Ishikawa (cell line): Measurements from ENCODE around the gene PTPN1.

Source experiments
- CEBPB ChIP-seq: IDR thresholded peaks from 2 replicates; pipeline ENCODE4 v1.6.1; 2012
- CREB1 ChIP-seq: IDR thresholded peaks from 2 replicates; pipeline ENCODE4 v1.6.1; 2012; ENCODE audit warnings: low read depth
- EGR1 ChIP-seq: IDR thresholded peaks from 2 replicates; pipeline ENCODE4 v1.6.1; 2012
- EP300 ChIP-seq: IDR thresholded peaks from 2 replicates; pipeline ENCODE4 v1.6.1; 2012; ENCODE audit warnings: borderline replicate concordance
- FOXM1 ChIP-seq: IDR thresholded peaks from 2 replicates; pipeline ENCODE4 v1.6.1; 2012; ENCODE audit warnings: low read depth, borderline replicate concordance
- NFIC ChIP-seq: IDR thresholded peaks from 2 replicates; pipeline ENCODE4 v1.6.1; 2012
- RAD21 ChIP-seq: IDR thresholded peaks from 2 replicates; pipeline ENCODE4 v1.6.1; 2012; ENCODE audit warnings: low read depth
- REST ChIP-seq: IDR thresholded peaks from 2 replicates; pipeline ENCODE4 v1.6.1; 2012; ENCODE audit warnings: low read depth, mild to moderate bottlenecking
- TAF1 ChIP-seq: IDR thresholded peaks from 2 replicates; pipeline ENCODE4 v1.6.1; 2012; ENCODE audit warnings: low read depth, mild to moderate bottlenecking
- TCF12 ChIP-seq: IDR thresholded peaks from 2 replicates; pipeline ENCODE4 v1.6.1; 2012; ENCODE audit warnings: low read depth
- TEAD4 ChIP-seq: IDR thresholded peaks from 2 replicates; pipeline ENCODE4 v1.6.1; 2012
- YY1 ChIP-seq: IDR thresholded peaks from 2 replicates; pipeline ENCODE4 v1.6.1; 2012; ENCODE audit warnings: low read depth
- ZBTB7A ChIP-seq: IDR thresholded peaks from 2 replicates; pipeline ENCODE4 v1.6.1; 2012; ENCODE audit warnings: low read depth
- TF ChIP-seq, protein P1 (sequence below): IDR thresholded peaks from 2 replicates; pipeline ENCODE4 v1.6.1; 2012
- TF ChIP-seq, protein P2 (sequence below): IDR thresholded peaks from 2 replicates; pipeline ENCODE4 v1.6.1; 2012

PTPN1 gene

DNA sequence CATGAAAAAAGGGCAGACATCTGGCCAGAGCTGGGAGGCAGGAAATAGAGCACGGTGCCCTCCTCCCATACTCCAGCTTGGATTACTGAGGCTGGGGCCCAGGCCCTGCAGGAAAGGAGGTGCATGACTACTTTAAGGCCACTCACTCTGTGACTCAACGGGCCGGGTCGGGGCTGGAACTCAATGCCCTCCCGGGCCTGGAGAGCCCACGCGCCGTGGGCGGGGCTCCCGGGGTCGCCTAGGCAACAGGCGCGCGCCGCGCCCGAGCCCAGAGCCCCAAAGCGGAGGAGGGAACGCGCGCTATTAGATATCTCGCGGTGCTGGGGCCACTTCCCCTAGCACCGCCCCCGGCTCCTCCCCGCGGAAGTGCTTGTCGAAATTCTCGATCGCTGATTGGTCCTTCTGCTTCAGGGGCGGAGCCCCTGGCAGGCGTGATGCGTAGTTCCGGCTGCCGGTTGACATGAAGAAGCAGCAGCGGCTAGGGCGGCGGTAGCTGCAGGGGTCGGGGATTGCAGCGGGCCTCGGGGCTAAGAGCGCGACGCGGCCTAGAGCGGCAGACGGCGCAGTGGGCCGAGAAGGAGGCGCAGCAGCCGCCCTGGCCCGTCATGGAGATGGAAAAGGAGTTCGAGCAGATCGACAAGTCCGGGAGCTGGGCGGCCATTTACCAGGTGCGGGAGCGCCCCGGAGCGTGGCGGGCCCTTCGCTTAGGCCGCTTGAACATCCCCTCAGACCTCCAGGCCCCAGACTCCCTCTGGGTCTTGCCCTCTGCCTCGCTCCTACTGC, at the start of gene PTPN1:
TSS of gene PTPN1 (plus strand) at position 461 of the 783 bp plus-strand sequence. CDS start at position 606, 145 bp downstream.
- no peak for TF ChIP-seq REST
- TF ChIP-seq TEAD4 = no peak
- peak; percentile 56; the same call in 1 of the 2 replicates for TF ChIP-seq ZBTB7A
- peak; percentile 49 for TF ChIP-seq CREB1
- no peak for TF ChIP-seq FOXM1
- no peak; the same call in 1 of the 2 replicates for TF ChIP-seq NFIC
- peak; percentile 65 for TF ChIP-seq EGR1
- peak; percentile 89 for TF ChIP-seq TAF1
- TF ChIP-seq TCF12 = peak; percentile 16; the same call in 1 of the 2 replicates
- TF ChIP-seq YY1 = peak; percentile 77
- TF ChIP-seq, protein P1, sequence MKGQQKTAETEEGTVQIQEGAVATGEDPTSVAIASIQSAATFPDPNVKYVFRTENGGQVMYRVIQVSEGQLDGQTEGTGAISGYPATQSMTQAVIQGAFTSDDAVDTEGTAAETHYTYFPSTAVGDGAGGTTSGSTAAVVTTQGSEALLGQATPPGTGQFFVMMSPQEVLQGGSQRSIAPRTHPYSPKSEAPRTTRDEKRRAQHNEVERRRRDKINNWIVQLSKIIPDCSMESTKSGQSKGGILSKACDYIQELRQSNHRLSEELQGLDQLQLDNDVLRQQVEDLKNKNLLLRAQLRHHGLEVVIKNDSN = no peak
- TF ChIP-seq, protein P2, sequence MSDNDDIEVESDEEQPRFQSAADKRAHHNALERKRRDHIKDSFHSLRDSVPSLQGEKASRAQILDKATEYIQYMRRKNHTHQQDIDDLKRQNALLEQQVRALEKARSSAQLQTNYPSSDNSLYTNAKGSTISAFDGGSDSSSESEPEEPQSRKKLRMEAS = no peak; the same call in none of the 2 replicates
- TF ChIP-seq RAD21 = no peak; the same call in 1 of the 2 replicates

DNA sequence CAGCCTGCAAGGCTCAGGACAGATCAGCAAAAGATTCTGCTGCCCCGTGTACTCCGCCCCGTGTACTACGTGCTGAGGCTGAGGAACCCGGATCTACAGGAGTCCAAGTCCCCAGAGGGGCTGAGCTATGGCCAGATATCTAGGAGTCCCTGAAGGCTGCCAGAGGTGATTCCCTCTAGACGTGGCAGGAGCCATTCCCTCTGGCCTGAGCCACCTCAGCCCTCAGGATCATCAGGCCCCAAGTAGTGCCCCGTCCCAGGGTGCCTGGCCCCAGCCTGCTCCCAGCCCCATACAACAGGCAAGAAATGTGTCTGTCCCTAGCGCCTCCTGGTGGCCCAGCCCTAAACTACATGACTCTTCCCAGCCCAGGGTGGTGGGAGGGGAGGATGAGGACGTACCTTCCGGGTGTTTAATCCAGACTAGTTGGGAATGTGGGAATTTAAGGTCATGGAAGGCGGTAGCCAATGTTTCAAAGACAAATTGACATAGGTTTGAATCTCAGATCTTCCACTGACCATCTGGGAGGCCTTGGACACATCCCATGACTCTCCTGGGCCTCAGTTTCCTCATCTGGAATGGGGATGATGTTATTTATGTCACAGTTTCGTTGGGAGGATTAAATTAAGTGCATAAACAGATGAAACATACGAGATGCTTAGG, 49.4 kb upstream of the PTPN1 start:
- TF ChIP-seq FOXM1 (no peak), RAD21 (peak; percentile 96)

DNA sequence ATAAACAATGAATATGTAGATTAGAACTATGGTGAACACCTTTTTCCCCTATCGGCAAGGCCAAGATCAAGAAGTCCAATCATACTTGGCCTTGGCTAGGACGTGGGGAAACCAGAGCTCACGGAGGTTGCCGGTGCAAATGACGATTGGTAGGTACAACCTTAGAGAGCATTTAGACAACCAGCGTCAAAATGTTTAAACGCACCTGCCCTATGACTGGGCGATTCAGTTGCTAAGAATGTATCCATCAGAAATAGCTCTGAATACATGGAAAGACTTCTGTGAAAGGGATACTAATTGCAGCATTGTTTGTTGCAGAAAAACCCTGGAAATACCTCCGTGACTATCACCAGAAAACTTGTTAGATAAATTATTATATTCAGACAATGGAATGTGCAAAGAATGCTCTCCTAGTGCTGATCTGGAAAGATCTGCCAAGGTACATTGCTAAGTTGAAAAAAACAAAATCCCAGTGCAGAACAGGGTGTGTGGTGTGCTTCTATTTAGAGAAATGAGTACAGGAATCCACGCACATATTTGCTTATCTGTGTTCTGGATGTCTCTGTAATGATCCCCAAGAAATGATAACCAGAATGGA, 48.0 kb upstream of the PTPN1 start:
- no peak for TF ChIP-seq TCF12

DNA sequence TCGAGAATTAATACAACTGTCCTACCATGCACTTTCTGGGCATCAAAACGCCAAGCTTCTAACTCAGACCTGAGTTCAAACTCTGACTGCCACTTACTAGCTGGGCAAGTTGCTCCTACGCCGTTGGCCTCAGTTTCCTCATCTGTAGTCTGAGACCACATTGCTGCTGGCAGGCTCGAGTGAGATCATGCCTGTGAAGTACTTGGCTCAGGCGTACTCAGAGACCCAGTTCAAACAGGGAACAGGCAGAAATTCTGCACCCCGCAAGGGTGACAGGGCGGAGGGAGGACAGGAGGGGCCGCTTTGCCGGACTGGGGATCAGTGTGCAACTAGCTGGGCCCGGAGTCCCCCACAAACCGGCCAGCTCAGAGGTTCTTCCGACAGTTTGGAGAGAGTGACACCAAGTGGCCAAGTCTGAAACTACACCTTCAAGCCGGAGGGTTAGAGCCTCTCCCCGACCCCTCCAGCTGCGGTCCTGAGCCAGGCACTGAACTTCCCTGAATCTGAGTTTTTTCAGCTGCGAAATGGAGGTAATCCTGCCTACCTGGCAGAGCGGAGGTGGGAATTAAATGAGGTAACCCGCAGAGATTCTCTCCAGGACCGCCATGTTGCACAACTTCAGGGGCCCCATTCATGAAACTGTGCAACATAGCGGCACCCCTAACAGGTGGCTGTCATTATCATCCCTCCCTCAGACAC, 46.0 kb upstream of the PTPN1 start:
- peak; percentile 42; the same call in 1 of the 2 replicates for TF ChIP-seq ZBTB7A
- TF ChIP-seq RAD21 = peak; percentile 85
- no peak for TF ChIP-seq REST
- 0 out of 2 replicates have a peak, but pooled peaks have one; percentile 24 for TF ChIP-seq TCF12

DNA sequence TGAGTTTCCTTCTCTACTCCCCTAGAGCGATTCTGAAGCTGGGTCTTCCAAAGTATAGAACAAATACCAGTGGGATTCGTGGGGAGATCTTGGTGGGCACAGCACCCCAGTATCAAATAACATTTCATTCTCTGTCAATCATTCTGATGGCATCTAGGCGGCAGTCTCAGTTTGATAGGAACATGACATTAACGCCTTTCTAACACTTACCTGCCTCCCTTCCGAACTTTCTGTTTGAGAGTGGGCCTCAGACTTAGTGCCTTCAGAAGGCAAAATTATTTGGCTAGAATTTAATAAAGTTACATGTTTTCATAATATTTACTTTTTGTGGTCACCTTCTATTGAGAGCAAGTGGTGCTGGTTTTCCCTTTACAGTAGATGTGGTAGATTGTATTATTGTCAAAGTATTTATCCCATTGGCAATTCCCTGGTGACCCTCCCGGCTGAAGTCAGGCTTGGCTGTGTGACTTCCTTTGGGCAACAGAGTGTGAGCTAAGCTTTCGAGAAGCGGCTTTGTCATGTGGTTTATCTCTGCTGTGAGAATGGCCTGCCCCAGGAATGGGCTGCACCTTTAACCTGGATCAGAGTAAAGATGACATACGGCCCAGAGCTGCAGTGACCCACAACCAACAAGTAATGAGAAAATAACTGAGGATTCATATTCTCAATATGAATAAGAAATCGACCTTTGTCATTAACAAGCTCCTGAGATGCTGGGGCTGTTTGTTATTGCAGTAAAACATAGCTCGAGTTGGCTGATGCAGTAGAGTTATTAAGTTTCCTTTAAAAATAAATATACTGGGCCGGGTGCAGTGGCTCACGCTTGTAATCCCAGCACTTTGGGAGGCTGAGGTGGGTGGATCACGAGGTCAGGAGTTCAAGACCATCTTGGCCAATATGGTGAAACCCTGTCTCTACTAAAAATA, 45.2 kb upstream of the PTPN1 start:
- TF ChIP-seq YY1 (no peak), EGR1 (no peak), EP300 (no peak), FOXM1 (no peak), RAD21 (no peak), TCF12 (no peak), TEAD4 (no peak), CREB1 (no peak)
- TF ChIP-seq, protein P2 = no peak

- no peak for TF ChIP-seq EGR1
- TF ChIP-seq TAF1 = no peak
- TF ChIP-seq RAD21 = no peak
- TF ChIP-seq YY1 = no peak
- TF ChIP-seq EP300 = no peak
- no peak for TF ChIP-seq TCF12
- no peak for TF ChIP-seq TEAD4
- no peak for TF ChIP-seq CEBPB
- TF ChIP-seq, protein P2 = no peak
- no peak for TF ChIP-seq CREB1
- no peak for TF ChIP-seq NFIC
- no peak for TF ChIP-seq FOXM1
- TF ChIP-seq, protein P1 = no peak
- TF ChIP-seq ZBTB7A = no peak
- no peak for TF ChIP-seq REST
Observed at GRCh38 chr20:50467174-50467573, 43.0 kb upstream of the PTPN1 start.
